H1 (cell line): ENCODE measurements around the gene AIDA.

ENCODE experiments used
- CREB1 ChIP-seq: IDR thresholded peaks from 2 replicates; pipeline ENCODE4 v1.6.1; 2012; ENCODE audit warnings: inconsistent platforms
- CTCF ChIP-seq, 3 experiments: IDR thresholded peaks; 1 replicate in 2 of 3; 2 replicates in 1 of 3; pipeline versions ENCODE4 v1.5.1 to v1.6.1; 2011; ENCODE audit warnings: low read length in 3 of 3, mild to moderate bottlenecking in 3 of 3, inconsistent platforms in 2 of 3, low read depth in 1 of 3, moderate library complexity in 1 of 3; ENCODE audit not compliant: insufficient read depth in 1 of 3; ENCODE audit errors: control extremely low read depth in 1 of 3

- no peak for TF ChIP-seq CREB1
- TF ChIP-seq CTCF (IDR thresholded peaks at IDR 0.05; ENCODE audit: control extremely low read depth in 1 of 3, insufficient read depth in 1 of 3, low read depth in 1 of 3, low read length in 3 of 3), result no peak
These were observed 24.7 kb upstream of the AIDA start, which contains the start of gene FAM177B for GRCh38 chr1:222736972-222737371.
